B cell (primary cell): ENCODE results near the gene TMEM82. TPM values are rescaled to one million over a fixed set of nuclear protein-coding genes. Genes with fewer than 3 reads are reported as not detected.

Experiments
- ATAC-seq: fragments of 200-7000 bp; cut with Tn5 transposase; one replicate; pipeline ENCODE4 v1.10.0; 2021; ENCODE audit warnings: low read depth, mild to moderate bottlenecking, moderate number of reproducible peaks, moderate library complexity
- CTCF ChIA-PET: fragments of 350-600 bp; sonication (Branson Sonifier 250); formaldehyde crosslinking; loops from one replicate; lab custom pipeline; 2021; ENCODE audit warnings: antibody characterized with exemption, inconsistent platforms; lab: Charles Lee
- POLR2A ChIA-PET: fragments of 350-600 bp; sonication (Branson Sonifier 250); formaldehyde crosslinking; loops from one replicate; lab custom pipeline; 2021; ENCODE audit warnings: antibody characterized with exemption; lab: Charles Lee
- DNase-seq: peaks from one replicate; pipeline ENCODE4 v3.0.0; 2013
- H2AFZ ChIP-seq: 2 replicates; pipeline ENCODE4 v1.6.1; 2012; ENCODE audit warnings: mild to moderate bottlenecking, low read depth, low read length; ENCODE audit not compliant: insufficient read depth, poor library complexity, severe bottlenecking
- H3K27ac ChIP-seq, 2 donors: 1 replicate in 1 of 2; 2 replicates in 1 of 2; pipeline ENCODE4 v1.5.1; 2012 to 2013; ENCODE audit warnings: low read length in 2 of 2, mild to moderate bottlenecking in 2 of 2, moderate library complexity in 1 of 2
- H3K27me3 ChIP-seq, 4 experiments: fragments of 200-600 bp in 1 of 4; sonication (generic) in 1 of 4; replicated peaks in 1 of 4; 1 replicate in 2 of 4; 2 replicates in 2 of 4; pipeline versions ENCODE4 v1.6.1 to v1.7.0; 2013 to 2016; ENCODE audit warnings: low read length in 3 of 4, mild to moderate bottlenecking in 2 of 4, mixed read lengths in 1 of 4, moderate library complexity in 1 of 4; ENCODE audit not compliant: insufficient read depth in 4 of 4, control insufficient read depth in 3 of 4; ENCODE audit errors: control extremely low read depth in 1 of 4
- H3K36me3 ChIP-seq, 2 experiments: replicated peaks in 1 of 2; 1 replicate in 1 of 2; 2 replicates in 1 of 2; pipeline versions ENCODE4 v1.6.1 to v1.7.1; 2013; ENCODE audit warnings: low read length in 1 of 2; ENCODE audit not compliant: insufficient read depth in 2 of 2, control insufficient read depth in 1 of 2; ENCODE audit errors: control extremely low read depth in 1 of 2, extremely low read depth in 1 of 2
- H3K4me1 ChIP-seq, 2 donors: fragments of 200-600 bp in 1 of 2; sonication (generic) in 1 of 2; 1 replicate in 1 of 2; 2 replicates in 1 of 2; pipeline versions ENCODE4 v1.5.1 to v1.6.1; 2013 to 2017; ENCODE audit warnings: low read length in 2 of 2; ENCODE audit not compliant: control insufficient read depth in 2 of 2, insufficient read depth in 2 of 2
- H3K4me2 ChIP-seq: replicated peaks from 2 replicates; pipeline ENCODE3; 2012; ENCODE audit warnings: mild to moderate bottlenecking, low read depth, low read length; ENCODE audit not compliant: poor library complexity, severe bottlenecking
- H3K4me3 ChIP-seq, 5 experiments: fragments of 200-600 bp in 1 of 5; sonication (generic) in 1 of 5; 1 replicate in 3 of 5; 2 replicates in 2 of 5; pipeline versions ENCODE4 v1.5.1 to v1.7.0; 2011 to 2016; ENCODE audit warnings: low read length in 4 of 5, mild to moderate bottlenecking in 4 of 5, low read depth in 2 of 5, control low read depth in 1 of 5, moderate library complexity in 1 of 5; ENCODE audit not compliant: insufficient read depth in 1 of 5; ENCODE audit errors: control extremely low read depth in 1 of 5, extremely low read depth in 1 of 5
- H3K79me2 ChIP-seq: fragments of 200-600 bp; sonication (generic); one replicate; pipeline ENCODE4 v1.6.0; 2016; ENCODE audit warnings: low read length; ENCODE audit not compliant: control insufficient read depth, insufficient read depth
- H3K9ac ChIP-seq: fragments of 200-600 bp; sonication (generic); 2 replicates; pipeline ENCODE4 v1.6.1; 2017; ENCODE audit warnings: mild to moderate bottlenecking, low read length, moderate library complexity
- H3K9me3 ChIP-seq, 3 donors: one replicate each; pipeline versions ENCODE4 v1.6.1 to v1.7.1; 2013; ENCODE audit warnings: low read length in 2 of 3; ENCODE audit not compliant: control insufficient read depth in 2 of 3, insufficient read depth in 1 of 3; ENCODE audit errors: control extremely low read depth in 1 of 3
- H4K20me1 ChIP-seq: 2 replicates; pipeline ENCODE4 v1.6.0; 2012; ENCODE audit warnings: mild to moderate bottlenecking, low read length; ENCODE audit not compliant: insufficient read depth, control insufficient read depth, poor library complexity, severe bottlenecking
- H3K27ac Mint-ChIP-seq: one replicate; pipeline ENCODE4 v1.8.0; 2021; ENCODE audit warnings: mixed read lengths
- H3K27me3 Mint-ChIP-seq: one replicate; pipeline ENCODE4 v1.8.0; 2021; ENCODE audit warnings: mixed read lengths
- H3K4me1 Mint-ChIP-seq: one replicate; pipeline ENCODE4 v1.8.0; 2021; ENCODE audit warnings: mixed read lengths
- H3K4me3 Mint-ChIP-seq: one replicate; pipeline ENCODE4 v1.8.0; 2021; ENCODE audit warnings: mixed read lengths
- H3K9me3 Mint-ChIP-seq: one replicate; pipeline ENCODE4 v1.8.0; 2022; ENCODE audit warnings: mixed read lengths; ENCODE audit not compliant: insufficient read depth
- EZH2 ChIP-seq: IDR thresholded peaks from 2 replicates; pipeline ENCODE4 v1.6.1; 2012; ENCODE audit warnings: borderline replicate concordance, low read depth, mild to moderate bottlenecking, moderate library complexity, low read length; ENCODE audit not compliant: insufficient read depth, poor library complexity, severe bottlenecking
- WGBS: methylation state at CpG from one replicate; pipeline ENCODE4 v1.1.5; 2013; ENCODE audit warnings: missing lambda C conversion rate; ENCODE audit not compliant: insufficient coverage; 5-methylcytosine and 5-hydroxymethylcytosine counted together
- intact Hi-C: fragments of 100-400 bp; cut with micrococcal nuclease; formaldehyde crosslinking; loops from one replicate; pipeline ENCODE4 v1.10.0; 2022
- polyA plus RNA-seq: library from polyadenylated mRNA; depleted of rRNA; stranded (reverse); fragments of >200 nt; gene quantifications from 2 replicates; pipeline ENCODE4 v1.2.3, GENCODE V29; 2012
- total RNA-seq, 2 donors: library from RNA; stranded (reverse); fragments of 120-200 nt in 1 of 2; gene quantifications; 1 replicate in 1 of 2; 2 replicates in 1 of 2; pipeline versions ENCODE4 v1.2.3 to v1.2.4, GENCODE V29; 2013 to 2022
- TF ChIP-seq, protein P1 (sequence below): fragments of 200-600 bp; IDR thresholded peaks from one replicate; pipeline ENCODE4 v1.8.0; 2022; ENCODE audit warnings: antibody characterized with exemption, mild to moderate bottlenecking

The TMEM82 gene
- total and polyA plus RNA-seq, 2 donors (not counting 1 experiment from before 2014, with no cell fraction given) = not detected

DNA sequence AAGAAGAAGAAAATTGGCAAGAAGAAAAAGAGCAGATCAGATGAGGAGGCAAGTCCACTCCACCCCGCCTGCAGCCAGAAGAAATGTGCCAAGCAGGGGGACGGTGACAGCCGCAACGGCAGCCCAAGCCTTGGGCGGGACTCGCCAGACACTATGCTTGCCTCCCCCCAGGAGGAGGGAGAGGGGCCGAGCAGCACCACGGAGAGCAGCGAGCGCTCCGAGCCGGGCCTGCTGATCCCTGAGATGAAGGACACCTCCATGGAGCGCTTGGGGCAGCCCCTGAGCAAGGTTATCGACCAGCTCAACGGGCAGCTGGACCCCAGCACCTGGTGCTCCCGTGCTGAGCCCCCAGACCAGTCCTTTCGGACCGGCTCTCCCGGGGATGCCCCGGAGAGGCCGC lies 15.3 kb upstream of the TMEM82 start:
- POLR2A ChIA-PET = no interaction called here
- Histone ChIP-seq H3K4me1 (no peaks in the 10 kb centered on the region), H3K36me3 (peaks cover 0 to 83% of the 10 kb centered on the region in 2 experiments), H3K9ac (no peak overlapping the region), H3K4me2 (no peak overlapping the region), H3K9me3 (no peaks in the 10 kb centered on the region), H2AFZ (no peak overlapping the region), H3K4me3 (no peak overlapping the region), H3K79me2 (peaks cover 4% of the 10 kb centered on the region), H4K20me1 (no peaks in the 10 kb centered on the region), H3K27ac (no peak overlapping the region), H3K27me3 (no peaks in the 10 kb centered on the region)
- no peaks in the 10 kb centered on the region for H3K4me1 Mint-ChIP-seq
- no peaks in the 10 kb centered on the region for H3K27me3 Mint-ChIP-seq
- H3K4me3 Mint-ChIP-seq = no peak overlapping the region
- TF ChIP-seq, protein P1, sequence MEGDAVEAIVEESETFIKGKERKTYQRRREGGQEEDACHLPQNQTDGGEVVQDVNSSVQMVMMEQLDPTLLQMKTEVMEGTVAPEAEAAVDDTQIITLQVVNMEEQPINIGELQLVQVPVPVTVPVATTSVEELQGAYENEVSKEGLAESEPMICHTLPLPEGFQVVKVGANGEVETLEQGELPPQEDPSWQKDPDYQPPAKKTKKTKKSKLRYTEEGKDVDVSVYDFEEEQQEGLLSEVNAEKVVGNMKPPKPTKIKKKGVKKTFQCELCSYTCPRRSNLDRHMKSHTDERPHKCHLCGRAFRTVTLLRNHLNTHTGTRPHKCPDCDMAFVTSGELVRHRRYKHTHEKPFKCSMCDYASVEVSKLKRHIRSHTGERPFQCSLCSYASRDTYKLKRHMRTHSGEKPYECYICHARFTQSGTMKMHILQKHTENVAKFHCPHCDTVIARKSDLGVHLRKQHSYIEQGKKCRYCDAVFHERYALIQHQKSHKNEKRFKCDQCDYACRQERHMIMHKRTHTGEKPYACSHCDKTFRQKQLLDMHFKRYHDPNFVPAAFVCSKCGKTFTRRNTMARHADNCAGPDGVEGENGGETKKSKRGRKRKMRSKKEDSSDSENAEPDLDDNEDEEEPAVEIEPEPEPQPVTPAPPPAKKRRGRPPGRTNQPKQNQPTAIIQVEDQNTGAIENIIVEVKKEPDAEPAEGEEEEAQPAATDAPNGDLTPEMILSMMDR = no peak
- TF ChIP-seq EZH2 = no peak
- CTCF ChIA-PET = no interaction called here
- DNase-seq (no peak), ATAC-seq (no peak)
- 97% methylated on average over 20 of the region's 21 CpGs for WGBS
- intact Hi-C loops = no loop called here
- H3K27ac Mint-ChIP-seq = no peak overlapping the region
- H3K9me3 Mint-ChIP-seq = no peaks in the 10 kb centered on the region

- Histone ChIP-seq H3K4me3 (no peak overlapping the region), H3K79me2 (peaks cover 4% of the 10 kb centered on the region), H3K9me3 (no peaks in the 10 kb centered on the region), H3K27ac (no peak overlapping the region), H3K4me2 (no peak overlapping the region), H3K27me3 (no peaks in the 10 kb centered on the region), H3K36me3 (peaks cover 0 to 87% of the 10 kb centered on the region in 2 experiments), H3K9ac (no peak overlapping the region), H3K4me1 (no peaks in the 10 kb centered on the region), H2AFZ (no peak overlapping the region), H4K20me1 (no peaks in the 10 kb centered on the region)
- POLR2A ChIA-PET = no interaction called here
- Mint-ChIP-seq H3K4me3 (no peak overlapping the region), H3K27ac (no peak overlapping the region), H3K27me3 (no peaks in the 10 kb centered on the region), H3K9me3 (no peaks in the 10 kb centered on the region), H3K4me1 (no peaks in the 10 kb centered on the region)
- WGBS = 96% methylated on average over 13 of the region's 13 CpGs
- intact Hi-C loops = no loop called here
- CTCF ChIA-PET = no interaction called here
- no peak for ATAC-seq
- no peak for DNase-seq
- no peak for TF ChIP-seq EZH2
- TF ChIP-seq, protein P1 = no peak
These were observed 14.9 kb upstream of the TMEM82 start for GRCh38 chr1:15727424-15727823.
